Measurements from ENCODE around the gene NR2F2.
A peak's percentile ranks its signal among the peaks of the same experiment; 100 is the strongest.

NR2F2 gene

DNA sequence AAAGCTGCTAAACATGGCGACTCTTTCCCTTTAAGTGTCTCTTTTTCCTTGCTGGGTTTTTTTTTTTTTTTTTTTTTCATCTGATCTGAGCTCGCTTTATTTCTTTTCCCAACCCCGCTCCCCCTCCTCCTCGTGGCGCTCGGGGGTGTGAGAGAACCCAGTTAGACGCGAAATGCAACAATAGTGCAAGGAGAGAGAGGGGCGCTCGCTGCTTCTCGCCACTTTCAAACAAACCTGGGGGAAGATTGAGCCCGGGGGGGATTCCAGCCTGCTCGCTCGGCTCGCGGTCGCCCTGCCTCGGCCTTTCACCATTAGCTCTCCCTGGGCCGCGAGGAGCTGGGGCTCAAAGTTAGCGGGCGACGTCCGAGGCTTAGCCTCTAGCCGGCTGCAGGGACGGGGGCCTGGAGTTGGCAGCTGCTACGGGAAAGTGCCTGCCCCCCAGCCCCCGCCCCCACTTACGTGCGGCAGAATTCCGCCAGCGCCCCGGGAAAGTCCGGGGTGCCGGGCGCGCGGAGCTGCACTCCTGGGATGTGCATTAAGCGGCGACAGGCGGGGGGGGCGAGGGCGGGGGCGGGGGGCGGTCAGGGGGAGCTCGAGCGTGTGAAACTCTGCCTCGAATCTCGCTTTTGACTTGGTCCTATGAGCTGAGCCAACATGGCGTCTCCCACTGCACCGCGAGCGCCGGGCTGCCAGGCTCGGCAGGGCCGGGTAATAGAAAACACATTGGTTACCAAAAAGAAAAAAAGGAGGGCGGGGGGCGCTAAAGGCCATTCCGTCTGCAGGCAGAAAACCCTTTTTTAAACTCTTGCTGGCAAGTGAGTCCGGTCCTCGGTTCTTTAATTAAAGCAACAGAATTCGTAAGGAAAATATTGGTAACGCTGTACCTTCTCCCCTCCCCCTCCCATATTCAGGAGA, 10.4 kb downstream of the NR2F2 start:
- H3K4me3 ChIP-seq (ENCODE audit: low read depth, low read length): peak overlapping the region; percentile 46
- TF ChIP-seq, protein P1, sequence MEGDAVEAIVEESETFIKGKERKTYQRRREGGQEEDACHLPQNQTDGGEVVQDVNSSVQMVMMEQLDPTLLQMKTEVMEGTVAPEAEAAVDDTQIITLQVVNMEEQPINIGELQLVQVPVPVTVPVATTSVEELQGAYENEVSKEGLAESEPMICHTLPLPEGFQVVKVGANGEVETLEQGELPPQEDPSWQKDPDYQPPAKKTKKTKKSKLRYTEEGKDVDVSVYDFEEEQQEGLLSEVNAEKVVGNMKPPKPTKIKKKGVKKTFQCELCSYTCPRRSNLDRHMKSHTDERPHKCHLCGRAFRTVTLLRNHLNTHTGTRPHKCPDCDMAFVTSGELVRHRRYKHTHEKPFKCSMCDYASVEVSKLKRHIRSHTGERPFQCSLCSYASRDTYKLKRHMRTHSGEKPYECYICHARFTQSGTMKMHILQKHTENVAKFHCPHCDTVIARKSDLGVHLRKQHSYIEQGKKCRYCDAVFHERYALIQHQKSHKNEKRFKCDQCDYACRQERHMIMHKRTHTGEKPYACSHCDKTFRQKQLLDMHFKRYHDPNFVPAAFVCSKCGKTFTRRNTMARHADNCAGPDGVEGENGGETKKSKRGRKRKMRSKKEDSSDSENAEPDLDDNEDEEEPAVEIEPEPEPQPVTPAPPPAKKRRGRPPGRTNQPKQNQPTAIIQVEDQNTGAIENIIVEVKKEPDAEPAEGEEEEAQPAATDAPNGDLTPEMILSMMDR (IDR thresholded peaks at IDR 0.05; ENCODE audit: borderline replicate concordance, insufficient read depth, low read depth, low read length): no peak

DNA sequence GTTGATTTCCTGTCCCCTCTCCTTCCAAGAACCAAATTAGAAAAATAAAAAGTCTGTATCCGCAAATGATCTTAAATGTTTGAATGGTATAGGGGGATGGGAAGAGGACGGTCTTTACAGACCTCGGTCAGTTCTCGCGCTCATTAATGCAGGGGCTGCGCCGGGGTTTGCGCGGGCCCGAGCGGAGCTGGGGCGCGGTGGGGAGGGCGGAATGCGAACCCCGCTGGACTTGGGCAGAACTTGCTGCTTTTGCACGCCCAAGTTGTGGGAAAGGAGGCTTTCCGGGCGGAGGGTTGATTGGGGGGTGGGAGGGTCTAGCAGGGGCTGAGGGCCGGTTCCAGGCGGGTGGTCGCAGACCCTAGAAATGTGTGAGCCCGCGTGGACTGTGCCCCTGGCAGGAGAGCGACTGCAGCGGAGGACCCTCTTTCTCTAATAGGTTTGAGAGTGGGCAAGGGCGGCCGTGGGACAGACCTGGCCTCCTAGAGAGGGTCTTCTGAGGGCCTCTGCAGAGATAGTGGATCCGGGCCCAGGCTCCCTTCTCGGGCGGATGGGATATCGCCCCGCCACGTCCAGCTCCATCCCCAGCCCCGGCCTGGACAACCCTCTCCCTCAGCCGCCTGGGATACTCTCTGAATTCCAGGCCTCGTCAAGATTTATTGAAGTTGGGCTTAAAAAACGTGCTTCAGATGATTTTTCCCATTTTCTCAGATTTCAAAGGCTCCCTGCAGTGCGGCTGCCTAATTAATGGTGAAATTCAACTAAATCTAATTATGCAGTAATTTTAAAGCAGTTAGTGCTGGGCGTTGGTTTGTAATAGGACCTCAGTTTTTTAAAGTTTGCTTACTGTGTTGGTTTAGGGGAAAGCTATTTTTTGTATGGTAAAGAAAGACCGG, 11.3 kb downstream of the NR2F2 start:
- TF ChIP-seq, protein P1 (IDR thresholded peaks at IDR 0.05; ENCODE audit: borderline replicate concordance, insufficient read depth, low read depth, low read length): no peak

DNA sequence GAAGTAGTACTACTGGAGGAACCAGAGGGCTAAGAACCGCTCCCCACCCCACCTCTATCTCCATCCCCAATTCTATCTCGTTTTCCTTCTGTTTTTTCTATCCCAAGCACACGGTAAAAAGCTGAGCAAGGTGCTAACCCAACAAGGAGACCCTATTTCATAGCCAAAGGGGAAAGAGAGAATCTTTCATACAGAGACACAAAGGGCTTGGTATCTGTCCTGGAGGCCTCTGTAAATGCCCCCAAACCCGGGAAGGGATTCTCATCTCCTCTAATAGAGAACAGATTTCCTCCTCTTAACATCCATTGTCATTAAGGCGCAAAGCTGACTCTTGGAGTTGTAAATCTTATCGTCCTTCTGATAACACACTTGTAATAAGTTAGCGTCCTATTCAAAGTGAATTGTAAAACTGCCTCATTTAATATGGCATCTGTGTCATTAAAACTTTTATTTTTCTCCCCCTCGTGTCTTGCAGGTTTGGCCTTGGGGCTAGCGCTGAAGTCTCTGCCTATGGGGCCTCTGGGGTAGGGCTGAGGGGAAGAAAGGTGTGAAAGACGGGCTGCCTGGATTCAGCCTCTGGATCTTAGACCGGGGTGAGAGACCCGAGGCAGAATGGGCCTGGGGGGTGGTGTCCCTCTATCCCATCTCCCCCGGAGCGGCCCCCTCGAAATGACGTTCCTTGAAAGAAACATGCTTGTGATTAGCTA, 12.1 kb downstream of the NR2F2 start:
- no peak overlapping the region for H3K4me3 ChIP-seq (ENCODE audit: low read depth, low read length)
- TF ChIP-seq, protein P1 (IDR thresholded peaks at IDR 0.05; ENCODE audit: borderline replicate concordance, insufficient read depth, low read depth, low read length): no peak

More for the DNA sequence above, 11.3 kb downstream of the NR2F2 start:
- H3K4me3 ChIP-seq (ENCODE audit: low read depth, low read length): no peak overlapping the region

DNA sequence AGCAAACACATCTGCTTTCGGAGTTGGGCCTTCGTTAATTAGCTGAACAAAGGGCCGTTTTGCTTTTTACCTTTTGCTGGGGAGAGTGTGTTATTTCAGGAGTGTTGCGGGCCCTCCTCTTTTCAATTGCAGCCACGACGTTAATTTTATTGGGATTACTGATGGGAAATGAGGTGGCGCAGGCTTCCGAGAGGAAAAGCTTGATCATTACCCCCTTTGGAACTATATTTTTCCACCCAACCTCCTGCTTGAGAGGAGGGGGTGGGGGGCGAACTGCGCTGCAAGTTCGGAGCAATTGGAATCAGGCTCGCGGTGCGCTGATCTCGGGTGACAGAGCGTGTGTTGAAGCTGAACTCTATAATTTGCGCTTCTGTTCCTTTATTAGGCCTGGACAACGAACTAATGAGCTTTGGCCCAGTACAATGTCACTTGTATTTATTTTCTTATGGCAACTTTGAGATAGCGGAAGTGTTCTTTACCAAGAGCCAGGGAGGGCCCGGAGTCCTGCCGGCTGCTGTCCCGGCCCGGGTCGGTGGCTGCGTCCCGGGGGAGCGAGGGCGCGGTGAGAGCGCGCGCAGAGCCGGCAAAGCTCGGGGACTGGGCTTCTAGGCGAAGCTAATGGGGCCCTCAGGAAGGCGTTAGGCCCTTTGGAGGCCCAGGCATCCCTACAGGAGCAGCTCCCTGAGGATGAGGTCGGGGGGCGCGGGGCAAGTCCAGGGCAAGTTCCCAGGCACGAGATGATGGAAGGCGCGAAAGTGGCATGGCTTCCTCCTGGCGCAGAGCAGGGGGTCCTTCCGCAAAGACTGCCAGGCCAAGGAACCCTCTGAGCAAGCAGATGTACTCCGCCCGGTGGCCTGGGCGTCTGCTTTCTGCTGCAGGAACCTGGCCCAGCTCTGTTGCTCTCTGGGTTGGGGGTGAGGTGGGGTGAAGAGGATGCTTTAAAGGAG, 12.9 kb downstream of the NR2F2 start:
- TF ChIP-seq, protein P1 (IDR thresholded peaks at IDR 0.05; ENCODE audit: borderline replicate concordance, insufficient read depth, low read depth, low read length): no peak
- no peak overlapping the region for H3K4me3 ChIP-seq (ENCODE audit: low read depth, low read length)

DNA sequence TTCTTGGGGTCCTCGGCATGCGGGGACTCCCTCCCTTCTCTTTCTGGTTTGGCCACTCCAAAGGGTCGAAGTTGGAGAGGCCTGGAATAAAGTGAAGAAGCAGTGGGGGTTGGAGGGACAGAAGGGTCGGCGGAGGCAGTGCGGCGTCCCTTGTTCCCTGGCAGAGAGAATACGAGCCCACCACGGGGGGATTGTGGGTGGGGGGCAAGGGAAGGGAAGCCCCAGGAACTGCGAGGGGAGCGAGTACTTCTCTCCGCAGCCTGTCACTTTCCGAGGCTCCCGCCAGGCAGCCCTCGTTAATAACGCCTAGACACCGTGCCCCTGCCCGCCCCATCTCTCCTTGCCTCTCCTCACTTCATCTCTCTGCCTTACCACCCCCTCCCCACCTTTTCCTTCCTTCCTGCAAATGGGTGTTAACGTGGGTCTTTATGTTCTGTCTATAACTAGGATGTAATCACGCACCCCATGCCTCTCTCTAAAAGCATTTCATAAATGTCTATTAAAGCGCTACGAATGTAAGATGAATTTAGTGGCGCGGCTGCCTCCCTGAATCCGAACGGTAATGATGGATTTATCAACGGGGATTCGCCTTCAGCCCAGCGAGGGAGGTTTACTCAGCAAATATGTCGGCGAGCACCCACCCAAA, 13.7 kb downstream of the NR2F2 start:
- H3K4me3 ChIP-seq (ENCODE audit: low read depth, low read length): no peak overlapping the region
- TF ChIP-seq, protein P1 (IDR thresholded peaks at IDR 0.05; ENCODE audit: borderline replicate concordance, insufficient read depth, low read depth, low read length): no peak
